Esophagus muscularis mucosa (tissue), 4 donors: ENCODE results near the gene SENP1.

Experiments used
- EP300 ChIP-seq: sonication (generic); formaldehyde crosslinking; IDR thresholded peaks from one replicate; pipeline ENCODE4 v1.6.1; 2017; ENCODE audit warnings: antibody characterized with exemption
- POLR2A ChIP-seq: fragments of 450-650 bp; IDR thresholded peaks from one replicate; pipeline ENCODE4 v1.6.1; 2017; ENCODE audit warnings: antibody characterized with exemption, moderate library complexity, mild to moderate bottlenecking, low read depth
- TF ChIP-seq, protein P1 (sequence below), 3 experiments: fragments of 200-600 bp in 2 of 3; fragments of 450-650 bp in 1 of 3; sonication (generic) in 2 of 3; IDR thresholded peaks; one replicate each; pipeline ENCODE4 v1.5.1; 2017 to 2019; ENCODE audit warnings: antibody characterized with exemption in 3 of 3, mild to moderate bottlenecking in 2 of 3, moderate library complexity in 1 of 3

DNA sequence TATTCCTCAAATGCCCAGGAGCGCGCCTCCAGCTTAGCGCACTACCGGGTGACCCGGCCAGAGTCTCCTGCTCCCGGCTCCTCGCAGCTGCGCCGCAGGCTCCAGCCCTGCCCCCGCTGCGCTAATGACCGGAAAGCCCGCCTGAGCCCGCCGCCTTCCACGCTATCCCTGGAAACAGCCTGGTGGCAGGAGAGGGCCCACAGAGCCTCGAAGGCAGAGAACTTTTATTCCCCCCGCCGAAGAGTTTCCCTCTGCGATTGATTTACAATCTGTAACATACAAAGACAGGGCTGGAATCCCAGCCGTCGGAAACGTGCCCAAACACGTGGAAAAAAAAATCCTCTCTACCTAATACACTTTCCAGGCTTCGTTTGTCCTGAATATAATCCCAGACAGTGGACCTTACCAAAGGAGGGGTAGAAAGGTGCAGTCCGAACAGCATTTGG lies 103.1 kb downstream of the SENP1 start:
- TF ChIP-seq, protein P1, sequence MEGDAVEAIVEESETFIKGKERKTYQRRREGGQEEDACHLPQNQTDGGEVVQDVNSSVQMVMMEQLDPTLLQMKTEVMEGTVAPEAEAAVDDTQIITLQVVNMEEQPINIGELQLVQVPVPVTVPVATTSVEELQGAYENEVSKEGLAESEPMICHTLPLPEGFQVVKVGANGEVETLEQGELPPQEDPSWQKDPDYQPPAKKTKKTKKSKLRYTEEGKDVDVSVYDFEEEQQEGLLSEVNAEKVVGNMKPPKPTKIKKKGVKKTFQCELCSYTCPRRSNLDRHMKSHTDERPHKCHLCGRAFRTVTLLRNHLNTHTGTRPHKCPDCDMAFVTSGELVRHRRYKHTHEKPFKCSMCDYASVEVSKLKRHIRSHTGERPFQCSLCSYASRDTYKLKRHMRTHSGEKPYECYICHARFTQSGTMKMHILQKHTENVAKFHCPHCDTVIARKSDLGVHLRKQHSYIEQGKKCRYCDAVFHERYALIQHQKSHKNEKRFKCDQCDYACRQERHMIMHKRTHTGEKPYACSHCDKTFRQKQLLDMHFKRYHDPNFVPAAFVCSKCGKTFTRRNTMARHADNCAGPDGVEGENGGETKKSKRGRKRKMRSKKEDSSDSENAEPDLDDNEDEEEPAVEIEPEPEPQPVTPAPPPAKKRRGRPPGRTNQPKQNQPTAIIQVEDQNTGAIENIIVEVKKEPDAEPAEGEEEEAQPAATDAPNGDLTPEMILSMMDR (IDR thresholded peaks at IDR 0.05) = no peak
- TF ChIP-seq POLR2A = no peak
- no peak for TF ChIP-seq EP300
